NCI-H748 (cell line): ENCODE data around the gene ECI2.
A peak's percentile ranks its signal among the peaks of the same experiment; 100 is the strongest.
"Not testable (repeated sequence)": the region's sequence is repeated elsewhere in the genome, so short reads cannot be mapped to it uniquely, and the experiment has no call there.

Experiments
- DNase-seq: peaks from one replicate; lab custom pipeline; 2025; ENCODE audit not compliant: unreplicated experiment; lab: John Stamatoyannopoulos, UW

Gene ECI2

GRCh38 chr6:4105980-4106536 lies 29.3 kb downstream of the ECI2 start:
- DNase-seq: no peak

DNA sequence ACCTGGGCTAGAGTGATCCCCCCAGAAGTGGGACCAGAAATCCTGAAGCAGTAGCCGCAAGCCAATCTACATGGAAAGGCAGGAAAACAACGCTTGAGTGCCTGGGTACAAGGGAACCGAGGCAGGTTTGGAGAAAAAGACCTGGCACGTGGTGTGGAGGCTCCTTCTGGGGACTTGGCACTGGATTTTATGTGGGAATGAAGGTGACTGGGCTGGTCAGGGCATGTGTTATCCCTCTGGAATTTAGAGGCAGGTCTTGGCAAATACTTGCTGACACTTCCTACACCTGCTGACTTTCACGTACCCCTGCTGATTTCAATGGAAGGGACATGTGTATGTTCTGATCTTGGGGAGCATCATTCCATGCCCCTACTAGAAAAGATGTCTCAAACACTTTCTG lies 31.4 kb downstream of the ECI2 start:
- no peak for DNase-seq

DNA sequence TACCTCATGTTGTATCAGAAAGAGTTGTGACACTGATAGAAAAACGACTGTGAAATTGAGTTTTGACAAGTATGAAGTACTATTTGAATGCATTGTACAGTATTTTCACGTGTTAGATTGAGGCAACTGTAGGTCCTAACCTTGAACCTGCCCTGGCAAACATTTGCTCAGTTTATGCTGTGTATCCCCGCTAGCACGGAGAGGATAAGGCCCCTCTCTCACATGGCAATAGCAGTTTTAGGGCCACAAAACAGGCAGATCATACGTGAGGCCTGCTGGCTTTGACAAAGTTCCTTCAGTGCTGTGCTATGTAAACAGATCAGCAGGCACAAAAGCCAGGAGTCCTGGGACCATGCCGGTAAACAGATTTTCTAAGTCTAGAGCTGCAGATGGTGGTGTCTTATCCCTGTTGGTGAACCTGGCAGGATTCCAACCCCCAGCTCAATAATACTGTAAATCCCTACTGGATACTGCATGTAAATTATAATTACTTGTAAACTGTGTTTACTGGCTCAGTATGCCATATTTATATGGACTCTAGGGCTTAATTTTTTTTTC lies 32.6 kb downstream of the ECI2 start:
- DNase-seq: peak; percentile 83

- no peak for DNase-seq
Observed at GRCh38 chr6:4101298-4101697, 34.1 kb downstream of the ECI2 start.

DNA sequence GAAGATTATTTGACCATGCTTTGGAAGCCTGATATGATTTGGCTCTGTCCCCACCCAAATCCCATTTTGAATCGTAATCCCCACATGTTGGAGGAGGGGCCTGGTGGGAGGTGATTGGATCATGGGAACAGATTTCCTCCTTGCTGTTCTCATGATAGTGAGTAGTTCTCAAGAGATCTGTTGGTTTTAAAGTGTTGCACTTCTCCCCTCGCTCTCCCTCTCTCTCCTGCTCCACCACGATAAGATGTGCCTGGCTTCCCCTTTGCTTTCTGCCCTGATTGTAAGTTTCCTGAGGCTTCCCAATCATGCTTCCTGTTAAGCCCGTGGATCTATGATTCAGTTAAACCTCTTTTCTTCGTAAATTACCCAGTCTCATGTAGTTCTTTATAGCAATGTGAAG lies 34.7 kb downstream of the ECI2 start:
- no peak for DNase-seq

DNA sequence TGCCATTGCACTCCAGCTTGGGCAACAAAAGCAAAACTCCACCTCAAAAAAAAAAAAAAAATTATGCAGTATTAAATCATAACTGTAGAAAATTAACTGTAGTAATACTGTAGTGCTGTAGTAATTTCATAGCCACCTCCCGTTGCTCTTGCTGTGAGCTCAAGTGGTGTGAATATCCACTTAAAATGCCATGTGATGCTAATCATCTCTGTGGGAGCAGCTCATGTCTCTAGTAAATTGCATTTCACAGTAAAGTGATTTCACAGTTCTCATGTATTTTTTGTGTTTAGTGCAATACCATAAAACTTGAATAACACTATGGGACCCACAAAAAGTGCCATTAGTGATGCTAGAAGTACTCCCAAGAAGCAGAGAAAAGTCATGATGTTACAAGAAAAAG lies 42.1 kb downstream of the ECI2 start:
- DNase-seq: peak; percentile 68

GRCh38 chr6:4091941-4092340 lies 43.4 kb downstream of the ECI2 start:
- no peak for DNase-seq

GRCh38 chr6:4090043-4090442 lies 45.3 kb downstream of the ECI2 start:
- DNase-seq: not testable (repeated sequence)

- peak; percentile 58 for DNase-seq
Observed at GRCh38 chr6:4088704-4089103, 46.7 kb downstream of the ECI2 start.

DNA sequence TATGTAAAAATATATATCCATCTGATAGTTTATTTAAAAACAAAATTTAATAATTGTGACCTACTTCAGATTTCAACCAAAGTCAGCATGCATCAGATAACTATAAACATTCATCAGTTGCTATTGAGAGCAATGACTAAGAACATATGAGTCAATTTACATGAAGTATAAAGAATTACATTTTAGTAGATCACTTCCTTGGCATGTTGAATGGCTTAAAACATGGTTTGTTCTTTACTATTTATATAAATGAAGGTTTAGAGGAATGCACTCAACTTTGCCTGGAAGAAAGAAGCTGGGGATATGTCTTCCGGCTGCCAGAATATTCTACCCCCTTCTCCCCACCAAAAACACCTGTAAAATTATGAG lies 50.1 kb downstream of the ECI2 start:
- DNase-seq: no peak

- DNase-seq: peak; percentile 88
Observed at GRCh38 chr6:4084444-4085331, 50.7 kb downstream of the ECI2 start.

GRCh38 chr6:4078691-4079471 lies 56.5 kb downstream of the ECI2 start, which contains the start of gene FAM217A:
Gene FAM217A (minus strand): TSS chr6:4079137. CDS start chr6:4077414, 1,723 bp downstream.
- DNase-seq: no peak

- no peak for DNase-seq
Observed at GRCh38 chr6:4074478-4075235, 60.7 kb downstream of the ECI2 start.

DNA sequence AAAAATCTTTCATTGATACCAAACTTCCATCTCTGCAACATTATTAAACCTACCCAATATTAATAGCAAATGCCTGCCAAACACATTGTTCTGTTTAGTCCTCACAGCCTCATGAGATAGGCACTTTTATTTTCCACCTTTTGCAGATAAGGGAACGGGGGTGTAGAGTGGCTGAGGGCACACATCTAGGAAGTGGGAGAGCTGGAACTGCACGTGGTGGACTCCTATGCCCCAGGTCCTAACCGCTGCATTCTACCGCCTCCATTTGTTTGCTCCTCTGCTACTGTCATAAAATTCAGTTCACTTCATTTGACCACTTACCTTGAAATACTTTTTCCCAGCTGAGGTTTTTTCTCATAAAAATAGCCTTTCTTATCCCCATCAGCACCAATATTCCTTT lies 64.0 kb downstream of the ECI2 start:
- DNase-seq: no peak

GRCh38 chr6:4069199-4069598 lies 66.2 kb downstream of the ECI2 start:
- no peak for DNase-seq

DNA sequence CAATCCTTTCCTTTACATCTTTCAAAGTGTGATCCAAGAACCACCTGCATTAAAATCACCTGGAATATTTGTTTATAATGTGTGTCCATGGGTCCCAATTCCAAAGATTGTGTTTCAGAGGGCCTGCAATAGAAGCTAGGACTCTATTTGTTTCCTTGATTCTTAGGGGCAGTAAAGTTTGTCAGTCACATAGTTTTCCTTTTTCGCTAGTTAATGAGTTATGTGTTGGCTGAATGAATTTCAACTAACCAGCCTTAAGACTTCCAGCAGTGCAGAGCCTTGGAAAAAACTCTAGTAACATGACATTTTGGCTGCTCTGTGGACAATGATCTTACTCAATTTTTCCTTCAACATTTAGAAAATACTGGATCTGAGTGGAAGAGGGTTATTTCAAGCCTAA lies 67.7 kb downstream of the ECI2 start:
- DNase-seq: no peak

DNA sequence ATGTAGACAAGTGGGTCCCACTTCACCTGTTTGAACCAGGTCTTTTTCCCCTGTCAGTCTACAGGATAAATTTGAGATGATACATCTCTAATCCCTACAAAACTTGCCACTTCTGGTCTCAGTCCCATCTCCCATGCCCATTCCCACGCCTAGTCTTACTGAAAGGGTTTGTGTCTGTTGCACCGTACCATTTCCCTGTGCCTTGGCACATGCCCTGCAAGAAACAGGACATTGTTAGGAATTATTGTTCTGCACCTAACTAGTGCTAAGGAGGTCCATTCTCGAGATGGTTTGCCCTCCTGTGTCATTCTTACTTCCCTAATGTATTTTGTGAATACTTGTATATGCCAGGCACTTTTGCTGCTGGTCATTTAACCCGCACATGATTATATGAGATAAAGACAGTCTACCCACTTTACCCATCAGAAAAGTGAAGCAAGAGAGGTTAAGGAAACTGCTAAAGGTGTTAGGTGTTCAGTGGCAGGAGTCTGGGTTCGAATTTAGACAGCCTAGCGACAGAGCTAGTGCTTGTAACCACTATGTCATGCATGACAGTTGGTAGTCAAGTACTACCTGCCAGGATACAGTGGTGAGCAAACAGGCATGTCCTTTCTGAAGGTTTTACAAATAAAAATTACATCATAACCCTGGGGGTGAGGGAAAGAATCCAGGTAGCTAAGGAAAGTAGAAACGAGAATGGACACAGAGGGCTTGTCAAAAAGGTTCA lies 69.2 kb downstream of the ECI2 start:
- DNase-seq: peak; percentile 27
